Mesothelial cell of epicardium (in vitro differentiated cells): ENCODE measurements around the gene ANXA2. TPM values are rescaled to one million over a fixed set of nuclear protein-coding genes. Genes with fewer than 3 reads are reported as not detected.

Experiments used
- DNase-seq, 2 experiments: peaks; one replicate each; pipeline ENCODE4 v3.0.0; 2021; ENCODE audit warnings: low spot score in 2 of 2; ENCODE audit not compliant: unreplicated experiment in 2 of 2
- H3K27ac Mint-ChIP-seq: 2 replicates; pipeline ENCODE4 v1.8.0; 2021; ENCODE audit warnings: mixed read lengths
- H3K27me3 Mint-ChIP-seq: 2 replicates; pipeline ENCODE4 v1.8.0; 2021; ENCODE audit warnings: low read depth, mixed read lengths
- H3K36me3 Mint-ChIP-seq: 2 replicates; pipeline ENCODE4 v1.8.0; 2021; ENCODE audit warnings: mixed read lengths
- H3K4me1 Mint-ChIP-seq: 2 replicates; pipeline ENCODE4 v1.8.0; 2021; ENCODE audit warnings: mixed read lengths
- H3K4me3 Mint-ChIP-seq: 2 replicates; pipeline ENCODE4 v1.8.0; 2021; ENCODE audit warnings: mild to moderate bottlenecking, moderate library complexity, mixed read lengths
- H3K9me3 Mint-ChIP-seq: 2 replicates; pipeline ENCODE4 v1.8.0; 2021; ENCODE audit warnings: mixed read lengths
- CTCF ChIP-seq: fragments of 200-600 bp; sonication (generic); IDR thresholded peaks from one replicate; pipeline ENCODE4 v1.5.0; 2021; ENCODE audit warnings: antibody characterized with exemption; ENCODE audit not compliant: unreplicated experiment
- total RNA-seq: library from RNA; stranded (reverse); gene quantifications from 3 replicates; pipeline ENCODE4 v1.2.1, GENCODE V29; 2021

The ANXA2 gene
- total RNA-seq, 1 donor from 2014 or later: 1,040 TPM

- Mint-ChIP-seq H3K36me3 (peaks cover 32% of the 10 kb centered on the region), H3K4me1 (peaks cover 84% of the 10 kb centered on the region), H3K4me3 (no peak overlapping the region), H3K27ac (peak overlapping the region; percentile 93), H3K27me3 (no peaks in the 10 kb centered on the region), H3K9me3 (no peaks in the 10 kb centered on the region)
- no peak for TF ChIP-seq CTCF
- no peak for DNase-seq
Measured at GRCh38 chr15:60385620-60386552, 11.9 kb downstream of the ANXA2 start.

- peaks cover 82% of the 10 kb centered on the region for H3K4me1 Mint-ChIP-seq
- TF ChIP-seq CTCF: no peak
Measured at GRCh38 chr15:60384526-60385126, 13.2 kb downstream of the ANXA2 start.

GRCh38 chr15:60384053-60384452, 13.7 kb downstream of the ANXA2 start:
- Mint-ChIP-seq H3K9me3 (no peaks in the 10 kb centered on the region), H3K27ac (peak overlapping the region; percentile 92), H3K4me1 (peaks cover 81% of the 10 kb centered on the region), H3K4me3 (no peak overlapping the region), H3K36me3 (peaks cover 38% of the 10 kb centered on the region), H3K27me3 (no peaks in the 10 kb centered on the region)
- no peak for TF ChIP-seq CTCF
- no peak for DNase-seq

More at GRCh38 chr15:60384526-60385126, 13.2 kb downstream of the ANXA2 start:
- H3K27me3 Mint-ChIP-seq: no peaks in the 10 kb centered on the region
- DNase-seq: no peak
- no peak overlapping the region for H3K4me3 Mint-ChIP-seq
- no peaks in the 10 kb centered on the region for H3K9me3 Mint-ChIP-seq
- peak overlapping the region; percentile 92 for H3K27ac Mint-ChIP-seq
- peaks cover 38% of the 10 kb centered on the region for H3K36me3 Mint-ChIP-seq

GRCh38 chr15:60382773-60383674, 14.8 kb downstream of the ANXA2 start:
- H3K36me3 Mint-ChIP-seq: peaks cover 40% of the 10 kb centered on the region
- no peaks in the 10 kb centered on the region for H3K27me3 Mint-ChIP-seq
- H3K4me1 Mint-ChIP-seq: peaks cover 77% of the 10 kb centered on the region
- peak overlapping the region; percentile 97 for H3K27ac Mint-ChIP-seq
- H3K9me3 Mint-ChIP-seq: no peaks in the 10 kb centered on the region
- TF ChIP-seq CTCF: no peak
- no peak overlapping the region for H3K4me3 Mint-ChIP-seq
- DNase-seq: no peak

GRCh38 chr15:60381148-60381788, 16.5 kb downstream of the ANXA2 start:
- H3K4me3 Mint-ChIP-seq: peak overlapping the region; percentile 9
- no peaks in the 10 kb centered on the region for H3K27me3 Mint-ChIP-seq
- H3K9me3 Mint-ChIP-seq: no peaks in the 10 kb centered on the region
- H3K27ac Mint-ChIP-seq: peak overlapping the region; percentile 97
- peaks cover 75% of the 10 kb centered on the region for H3K4me1 Mint-ChIP-seq
- no peak for DNase-seq
- no peak for TF ChIP-seq CTCF
- H3K36me3 Mint-ChIP-seq: peaks cover 42% of the 10 kb centered on the region
